Bronchial epithelial cell (primary cell): ENCODE data around the gene ACOX3. TPM values are rescaled to one million over a fixed set of nuclear protein-coding genes. Genes with fewer than 3 reads are reported as not detected.

ENCODE experiments used
- DNase-seq: peaks from one replicate; pipeline ENCODE4 v3.0.0-alpha.2; 2010; ENCODE audit warnings: low read depth
- FAIRE-seq: peaks from 2 replicates; lab custom pipeline; 2011; peaks lifted over from hg19 to GRCh38; lab: Jason Lieb, UNC
- H3K27me3 ChIP-seq: 2 replicates; pipeline ENCODE4 v1.5.1; 2011; ENCODE audit warnings: low read length; ENCODE audit not compliant: control insufficient read depth, insufficient read depth
- H3K36me3 ChIP-seq: 2 replicates; pipeline ENCODE4 v1.5.1; 2011; ENCODE audit warnings: low read length; ENCODE audit not compliant: control insufficient read depth, insufficient read depth
- H3K4me3 ChIP-seq: 2 replicates; pipeline ENCODE4 v1.5.1; 2011; ENCODE audit warnings: mild to moderate bottlenecking, low read depth, low read length, control low read depth
- total RNA-seq: library from RNA; depleted of rRNA; stranded (reverse); fragments of >200 nt; gene quantifications from 2 replicates; pipeline ENCODE4 v1.2.1, GENCODE V29; 2014
- TF ChIP-seq, protein P1 (sequence below): IDR thresholded peaks from 2 replicates; pipeline ENCODE4 v1.5.1; 2011; ENCODE audit warnings: mild to moderate bottlenecking, moderate library complexity, low read length, control low read depth, inconsistent platforms; ENCODE audit not compliant: insufficient read depth, severe bottlenecking

Gene ACOX3
- total RNA-seq, 1 donor from 2014 or later, result 12.4 TPM

DNA sequence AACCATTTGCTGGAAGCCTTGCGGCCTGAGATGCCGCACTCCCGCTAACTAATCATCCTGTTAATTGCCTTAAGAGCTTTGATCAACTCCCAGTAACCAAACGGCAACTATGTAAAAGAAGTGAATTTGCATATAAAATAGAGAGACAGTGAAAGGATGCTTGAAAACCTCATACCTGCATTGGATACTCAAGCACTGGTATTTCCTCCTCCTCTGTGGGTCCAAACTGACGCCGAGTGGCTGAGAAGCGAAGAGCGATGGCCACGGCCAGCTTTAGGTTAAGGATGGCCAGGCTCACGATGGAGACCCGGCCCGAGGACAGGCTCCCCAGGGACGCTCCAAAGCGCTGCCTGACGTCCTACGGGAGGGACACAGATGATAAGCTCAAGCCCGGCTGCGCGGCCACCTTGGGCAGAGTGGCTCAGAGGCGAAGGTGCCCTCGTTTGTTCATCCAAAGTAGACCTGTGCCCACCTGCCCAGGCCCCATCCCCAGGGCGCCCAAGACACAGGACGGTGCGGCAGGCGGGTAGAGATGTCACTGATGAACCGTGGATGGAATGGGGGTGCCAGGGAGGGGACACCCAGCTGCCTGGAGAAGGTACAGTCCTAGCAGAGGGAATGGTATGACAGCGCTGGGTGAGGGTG lies 43.6 kb downstream of the ACOX3 start:
- FAIRE-seq (no peak), DNase-seq (no peak)
- Histone ChIP-seq H3K36me3 (peaks cover 3% of the 10 kb centered on the region), H3K4me3 (no peak overlapping the region), H3K27me3 (no peaks in the 10 kb centered on the region)
- TF ChIP-seq, protein P1, sequence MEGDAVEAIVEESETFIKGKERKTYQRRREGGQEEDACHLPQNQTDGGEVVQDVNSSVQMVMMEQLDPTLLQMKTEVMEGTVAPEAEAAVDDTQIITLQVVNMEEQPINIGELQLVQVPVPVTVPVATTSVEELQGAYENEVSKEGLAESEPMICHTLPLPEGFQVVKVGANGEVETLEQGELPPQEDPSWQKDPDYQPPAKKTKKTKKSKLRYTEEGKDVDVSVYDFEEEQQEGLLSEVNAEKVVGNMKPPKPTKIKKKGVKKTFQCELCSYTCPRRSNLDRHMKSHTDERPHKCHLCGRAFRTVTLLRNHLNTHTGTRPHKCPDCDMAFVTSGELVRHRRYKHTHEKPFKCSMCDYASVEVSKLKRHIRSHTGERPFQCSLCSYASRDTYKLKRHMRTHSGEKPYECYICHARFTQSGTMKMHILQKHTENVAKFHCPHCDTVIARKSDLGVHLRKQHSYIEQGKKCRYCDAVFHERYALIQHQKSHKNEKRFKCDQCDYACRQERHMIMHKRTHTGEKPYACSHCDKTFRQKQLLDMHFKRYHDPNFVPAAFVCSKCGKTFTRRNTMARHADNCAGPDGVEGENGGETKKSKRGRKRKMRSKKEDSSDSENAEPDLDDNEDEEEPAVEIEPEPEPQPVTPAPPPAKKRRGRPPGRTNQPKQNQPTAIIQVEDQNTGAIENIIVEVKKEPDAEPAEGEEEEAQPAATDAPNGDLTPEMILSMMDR, result no peak

DNA sequence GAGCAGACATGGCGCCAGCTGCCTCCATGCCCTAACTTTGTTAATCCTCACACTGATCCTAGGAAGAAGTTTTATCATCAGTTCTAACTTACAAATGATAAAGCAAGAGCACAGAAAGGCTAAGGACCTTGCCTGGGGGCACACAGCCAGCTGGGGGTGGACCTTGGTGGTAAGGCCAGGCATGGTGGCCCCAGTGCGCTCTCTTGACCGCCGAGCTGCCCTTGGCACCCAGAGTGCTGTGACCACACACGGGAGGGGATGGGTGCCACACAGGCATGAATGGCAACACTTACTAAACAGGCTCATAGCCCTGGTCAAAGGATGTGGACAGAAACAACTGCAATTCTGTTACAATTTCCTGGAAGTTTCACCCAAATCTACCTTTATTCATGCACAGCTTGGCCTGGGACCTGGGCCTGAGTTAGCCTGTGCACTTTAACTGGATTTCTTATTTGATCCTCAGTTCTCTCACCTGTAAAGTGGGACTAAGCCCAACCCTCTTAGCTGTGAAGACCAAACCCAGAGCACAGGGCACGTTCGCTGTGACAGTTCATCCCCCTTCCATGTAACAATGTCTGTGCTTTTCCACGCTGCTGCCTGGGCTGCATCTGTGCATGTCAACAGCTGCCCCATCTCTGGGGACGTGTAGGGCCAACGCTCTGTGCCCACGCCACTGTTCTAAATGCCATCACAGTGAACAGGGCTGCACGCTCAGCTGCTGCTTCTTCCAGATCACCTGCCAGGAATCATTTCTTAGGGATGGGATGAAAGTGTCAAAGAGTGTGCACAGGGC lies 44.8 kb downstream of the ACOX3 start:
- TF ChIP-seq, protein P1, result no peak
- FAIRE-seq (peak; percentile 50), DNase-seq (no peak)
- peaks cover 5% of the 10 kb centered on the region for H3K36me3 ChIP-seq
- no peaks in the 10 kb centered on the region for H3K27me3 ChIP-seq
- H3K4me3 ChIP-seq, result no peak overlapping the region

DNA sequence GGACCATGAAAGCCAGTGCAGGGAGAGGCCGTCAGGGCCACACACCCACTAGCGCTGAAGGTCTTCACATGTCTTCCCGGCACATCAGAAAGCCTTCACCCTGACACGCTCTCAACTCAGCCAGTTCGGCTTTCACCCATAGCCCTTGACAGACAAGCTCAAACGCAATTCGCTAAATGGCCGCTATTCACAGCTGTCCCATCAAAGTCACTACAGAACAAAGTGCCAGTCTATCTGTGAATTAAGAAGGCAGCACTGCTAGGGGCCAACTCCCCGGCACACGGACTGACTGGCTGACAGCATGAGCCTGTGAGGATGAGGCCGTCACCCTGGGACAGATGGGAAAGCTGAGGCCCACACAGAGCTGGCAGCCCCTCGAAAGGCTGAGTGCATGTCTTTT lies 45.7 kb downstream of the ACOX3 start:
- peaks cover 10% of the 10 kb centered on the region for H3K36me3 ChIP-seq
- FAIRE-seq, result peak; percentile 36
- TF ChIP-seq, protein P1, result no peak
- no peaks in the 10 kb centered on the region for H3K27me3 ChIP-seq
- DNase-seq, result no peak
- no peak overlapping the region for H3K4me3 ChIP-seq

DNA sequence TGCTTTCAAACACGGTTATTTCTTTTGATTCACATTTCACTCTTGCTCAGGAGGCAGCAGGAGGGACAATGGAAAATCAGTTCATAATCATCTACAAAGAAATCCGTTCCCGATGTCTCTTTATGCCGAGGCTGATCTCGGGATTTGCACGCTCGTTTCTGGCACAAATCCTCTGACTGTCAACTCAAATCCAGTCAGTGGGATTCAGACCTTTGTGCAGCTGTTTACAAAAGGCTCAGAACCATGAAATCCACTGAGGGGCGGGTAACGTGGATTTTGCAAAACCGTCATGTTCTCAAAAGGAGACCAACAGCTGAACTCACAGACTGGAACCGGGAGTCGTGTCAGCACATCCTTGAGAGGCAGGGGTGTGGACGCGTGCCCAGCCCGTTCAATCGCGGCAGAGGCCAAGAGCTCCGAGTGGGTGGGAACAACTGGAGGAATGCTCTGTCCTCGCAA lies 46.4 kb downstream of the ACOX3 start:
- H3K4me3 ChIP-seq, result no peak overlapping the region
- TF ChIP-seq, protein P1, result no peak
- DNase-seq (no peak), FAIRE-seq (peak; percentile 23)
- peaks cover 12% of the 10 kb centered on the region for H3K36me3 ChIP-seq
- no peaks in the 10 kb centered on the region for H3K27me3 ChIP-seq

DNA sequence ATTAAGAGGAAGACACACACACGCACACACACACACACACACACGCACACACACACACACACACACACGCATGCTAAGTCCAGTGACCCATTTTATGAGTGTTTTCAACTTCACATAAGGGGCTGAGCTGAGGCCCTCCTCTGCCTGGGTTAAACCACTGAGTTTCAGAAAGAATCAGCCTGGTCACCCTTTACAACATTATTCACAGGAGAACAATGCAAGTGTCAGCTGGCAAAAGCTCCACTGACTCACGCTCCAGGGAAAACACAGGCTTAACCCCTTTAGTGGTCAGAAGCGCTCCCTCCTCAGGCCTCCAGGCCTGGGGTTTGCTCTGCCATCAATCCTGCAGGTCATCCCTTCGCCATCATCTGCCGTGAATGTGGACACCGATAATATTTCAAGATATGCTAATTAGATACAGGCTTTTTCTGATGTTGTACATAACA lies 46.9 kb downstream of the ACOX3 start:
- H3K27me3 ChIP-seq, result no peaks in the 10 kb centered on the region
- TF ChIP-seq, protein P1, result peak; percentile 6
- peak; percentile 83 for DNase-seq
- FAIRE-seq, result no peak
- H3K36me3 ChIP-seq, result peaks cover 12% of the 10 kb centered on the region
- no peak overlapping the region for H3K4me3 ChIP-seq
